LNCaP clone FGC (cell line): ENCODE results near the gene CFAP52.
"Not testable (repeated sequence)": the region's sequence is repeated elsewhere in the genome, so short reads cannot be mapped to it uniquely, and the experiment has no call there.

ENCODE experiments used
- DNase-seq: peaks from one replicate; pipeline ENCODE4 v3.0.0-alpha.2; 2011; ENCODE audit warnings: low read depth
- H3K4me3 ChIP-seq: 2 replicates; pipeline ENCODE4 v1.5.1; 2011; ENCODE audit warnings: mild to moderate bottlenecking, low read depth, low read length, control low read depth
- CTCF ChIP-seq: IDR thresholded peaks from 2 replicates; pipeline ENCODE4 v1.5.1; 2012; ENCODE audit warnings: mild to moderate bottlenecking; ENCODE audit not compliant: control insufficient read depth, insufficient read depth; ENCODE audit errors: extremely low read depth

Gene CFAP52

DNA sequence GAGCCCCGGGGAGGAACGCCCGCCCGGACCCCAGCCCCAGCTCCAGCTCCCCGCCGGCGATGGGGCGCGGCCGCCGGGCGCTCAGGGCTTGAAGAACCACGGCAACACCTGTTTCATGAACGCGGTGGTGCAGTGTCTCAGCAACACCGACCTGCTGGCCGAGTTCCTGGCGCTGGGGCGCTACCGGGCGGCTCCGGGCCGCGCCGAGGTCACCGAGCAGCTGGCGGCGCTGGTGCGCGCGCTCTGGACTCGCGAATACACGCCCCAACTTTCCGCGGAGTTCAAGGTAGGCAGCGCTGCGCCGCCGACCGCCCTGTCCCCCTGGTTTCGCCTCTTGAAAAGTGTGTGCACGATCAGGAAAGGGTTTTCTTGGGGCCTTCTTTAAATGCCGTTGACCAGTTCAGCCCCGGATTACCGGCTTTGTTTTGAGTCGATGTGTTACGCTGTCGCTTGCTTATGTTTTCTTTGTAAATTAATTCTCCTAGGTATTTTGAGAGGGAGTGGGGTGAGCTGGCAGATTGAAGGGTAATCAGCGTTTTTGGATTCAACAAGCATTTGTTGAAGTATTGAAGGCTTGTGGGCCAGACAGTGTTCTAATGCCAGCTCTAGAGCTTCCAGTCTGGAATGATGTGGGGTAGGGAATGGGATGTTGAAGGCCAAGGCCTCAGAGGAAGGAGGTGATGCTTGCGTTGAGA lies 69.6 kb downstream of the CFAP52 start:
- peak overlapping the region; percentile 75 for H3K4me3 ChIP-seq
- TF ChIP-seq CTCF, result peak; percentile 62
- DNase-seq, result no peak

DNA sequence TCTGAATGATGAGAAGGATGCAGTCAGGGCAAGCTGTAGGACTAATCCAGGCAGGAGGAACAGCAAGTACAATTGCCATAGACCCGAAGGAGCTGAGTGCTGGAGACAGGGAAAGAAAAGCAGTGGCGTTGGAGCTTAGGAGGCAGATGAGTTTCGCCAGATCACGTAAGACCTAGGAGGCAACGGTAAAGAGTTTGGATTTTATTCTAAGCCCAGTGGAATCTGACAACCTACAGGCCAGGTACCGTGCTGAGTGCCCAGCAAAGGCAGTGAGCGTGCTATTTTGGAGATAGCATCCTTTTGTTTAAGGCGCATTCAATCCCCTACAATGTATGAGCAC lies 70.1 kb downstream of the CFAP52 start:
- DNase-seq, result no peak
- TF ChIP-seq CTCF, result no peak
- peak overlapping the region; percentile 75 for H3K4me3 ChIP-seq

DNA sequence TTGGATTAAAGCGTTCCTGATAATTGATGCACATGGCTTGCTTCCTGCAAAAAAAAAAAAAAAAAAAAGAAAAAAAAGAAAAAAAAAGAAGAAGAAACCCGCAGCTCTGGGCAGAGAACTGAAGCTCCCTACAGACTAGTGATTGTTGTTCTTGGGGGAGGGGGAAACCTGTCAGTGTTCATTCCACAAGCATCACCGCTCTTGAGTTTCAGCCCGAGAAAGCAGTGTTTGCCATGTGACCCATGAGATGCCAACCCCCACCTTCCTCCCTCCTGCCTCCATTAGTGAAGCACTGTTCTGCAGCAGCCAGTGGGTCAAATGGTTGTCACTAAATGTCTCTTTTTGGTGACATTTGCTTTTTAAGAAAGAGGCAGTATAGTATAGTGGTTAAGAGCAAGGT lies 70.6 kb downstream of the CFAP52 start:
- peak; percentile 68 for DNase-seq
- no peak for TF ChIP-seq CTCF
- H3K4me3 ChIP-seq, result peak overlapping the region; percentile 75

DNA sequence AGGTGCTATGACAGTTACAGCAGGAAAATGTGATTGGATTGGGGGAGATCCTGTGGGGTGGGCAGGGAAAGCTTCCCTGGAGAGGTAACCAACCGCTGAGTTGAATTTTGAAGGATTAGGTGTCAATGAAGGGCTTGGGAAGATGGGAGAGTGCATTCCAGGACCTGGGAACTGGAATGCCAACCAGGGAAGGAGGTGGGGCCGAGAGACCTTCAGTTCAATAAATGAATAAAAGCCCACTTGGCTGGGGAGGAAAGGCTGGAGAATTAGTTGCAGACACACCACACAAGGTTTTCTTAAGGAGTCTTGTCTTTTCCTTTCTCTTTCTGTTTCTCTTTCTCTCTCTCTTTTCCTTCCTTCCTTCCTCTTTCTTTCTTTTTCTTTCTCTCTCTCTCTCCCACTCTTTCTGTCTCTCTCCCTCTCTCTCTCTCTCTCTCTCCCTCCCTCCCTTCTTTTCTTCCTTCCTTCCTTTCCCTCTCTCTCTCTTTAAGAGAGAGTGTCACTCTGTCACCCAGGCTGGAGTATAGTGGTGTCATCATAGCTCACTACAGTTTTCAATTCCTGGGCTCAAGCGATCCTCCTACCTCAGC lies 72.2 kb downstream of the CFAP52 start:
- H3K4me3 ChIP-seq, result no peak overlapping the region
- no peak for TF ChIP-seq CTCF
- DNase-seq, result no peak

- DNase-seq, result no peak
- no peak overlapping the region for H3K4me3 ChIP-seq
- no peak for TF ChIP-seq CTCF
These were observed 82.3 kb downstream of the CFAP52 start for GRCh38 chr17:9658593-9659211.

DNA sequence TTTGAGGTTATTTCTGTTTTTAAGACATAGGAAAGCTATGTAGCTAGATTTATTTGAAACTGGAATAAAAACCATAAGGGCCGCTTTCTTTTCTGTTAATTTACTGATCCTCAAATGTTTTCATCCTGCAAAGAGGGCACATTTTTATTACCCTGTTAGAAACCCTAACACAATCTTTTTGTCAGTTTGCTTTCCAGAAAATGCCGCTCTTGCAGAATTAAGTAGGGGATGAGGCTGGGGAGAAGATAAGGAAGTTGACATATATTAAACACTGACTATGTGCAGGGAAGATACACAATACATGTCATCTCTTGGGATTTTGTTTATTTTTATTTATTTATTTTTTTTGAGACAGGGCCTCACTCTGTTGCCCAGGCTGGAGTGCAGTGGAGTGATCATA lies 84.6 kb downstream of the CFAP52 start:
- no peak overlapping the region for H3K4me3 ChIP-seq
- no peak for DNase-seq
- no peak for TF ChIP-seq CTCF

- DNase-seq, H3K4me3 ChIP-seq: not testable (repeated sequence)
These were observed 87.1 kb downstream of the CFAP52 start for GRCh38 chr17:9663511-9663910.
